B cell (primary cell): ENCODE data around the gene SLA2. TPM values are rescaled to one million over a fixed set of nuclear protein-coding genes. Genes with fewer than 3 reads are reported as not detected.

Source experiments
- ATAC-seq: fragments of 200-7000 bp; cut with Tn5 transposase; one replicate; pipeline ENCODE4 v1.10.0; 2021; ENCODE audit warnings: low read depth, mild to moderate bottlenecking, moderate number of reproducible peaks, moderate library complexity
- CTCF ChIA-PET: fragments of 350-600 bp; sonication (Branson Sonifier 250); formaldehyde crosslinking; loops from one replicate; lab custom pipeline; 2021; ENCODE audit warnings: antibody characterized with exemption, inconsistent platforms; lab: Charles Lee
- POLR2A ChIA-PET: fragments of 350-600 bp; sonication (Branson Sonifier 250); formaldehyde crosslinking; loops from one replicate; lab custom pipeline; 2021; ENCODE audit warnings: antibody characterized with exemption; lab: Charles Lee
- DNase-seq: peaks from one replicate; pipeline ENCODE4 v3.0.0; 2013
- H2AFZ ChIP-seq: 2 replicates; pipeline ENCODE4 v1.6.1; 2012; ENCODE audit warnings: mild to moderate bottlenecking, low read depth, low read length; ENCODE audit not compliant: insufficient read depth, poor library complexity, severe bottlenecking
- H3K27ac ChIP-seq, 2 donors: 1 replicate in 1 of 2; 2 replicates in 1 of 2; pipeline ENCODE4 v1.5.1; 2012 to 2013; ENCODE audit warnings: low read length in 2 of 2, mild to moderate bottlenecking in 2 of 2, moderate library complexity in 1 of 2
- H3K27me3 ChIP-seq, 4 experiments: fragments of 200-600 bp in 1 of 4; sonication (generic) in 1 of 4; replicated peaks in 1 of 4; 1 replicate in 2 of 4; 2 replicates in 2 of 4; pipeline versions ENCODE4 v1.6.1 to v1.7.0; 2013 to 2016; ENCODE audit warnings: low read length in 3 of 4, mild to moderate bottlenecking in 2 of 4, mixed read lengths in 1 of 4, moderate library complexity in 1 of 4; ENCODE audit not compliant: insufficient read depth in 4 of 4, control insufficient read depth in 3 of 4; ENCODE audit errors: control extremely low read depth in 1 of 4
- H3K36me3 ChIP-seq, 2 experiments: replicated peaks in 1 of 2; 1 replicate in 1 of 2; 2 replicates in 1 of 2; pipeline versions ENCODE4 v1.6.1 to v1.7.1; 2013; ENCODE audit warnings: low read length in 1 of 2; ENCODE audit not compliant: insufficient read depth in 2 of 2, control insufficient read depth in 1 of 2; ENCODE audit errors: control extremely low read depth in 1 of 2, extremely low read depth in 1 of 2
- H3K4me1 ChIP-seq, 2 donors: fragments of 200-600 bp in 1 of 2; sonication (generic) in 1 of 2; 1 replicate in 1 of 2; 2 replicates in 1 of 2; pipeline versions ENCODE4 v1.5.1 to v1.6.1; 2013 to 2017; ENCODE audit warnings: low read length in 2 of 2; ENCODE audit not compliant: control insufficient read depth in 2 of 2, insufficient read depth in 2 of 2
- H3K4me2 ChIP-seq: replicated peaks from 2 replicates; pipeline ENCODE3; 2012; ENCODE audit warnings: mild to moderate bottlenecking, low read depth, low read length; ENCODE audit not compliant: poor library complexity, severe bottlenecking
- H3K4me3 ChIP-seq, 5 experiments: fragments of 200-600 bp in 1 of 5; sonication (generic) in 1 of 5; 1 replicate in 3 of 5; 2 replicates in 2 of 5; pipeline versions ENCODE4 v1.5.1 to v1.7.0; 2011 to 2016; ENCODE audit warnings: low read length in 4 of 5, mild to moderate bottlenecking in 4 of 5, low read depth in 2 of 5, control low read depth in 1 of 5, moderate library complexity in 1 of 5; ENCODE audit not compliant: insufficient read depth in 1 of 5; ENCODE audit errors: control extremely low read depth in 1 of 5, extremely low read depth in 1 of 5
- H3K79me2 ChIP-seq: fragments of 200-600 bp; sonication (generic); one replicate; pipeline ENCODE4 v1.6.0; 2016; ENCODE audit warnings: low read length; ENCODE audit not compliant: control insufficient read depth, insufficient read depth
- H3K9ac ChIP-seq: fragments of 200-600 bp; sonication (generic); 2 replicates; pipeline ENCODE4 v1.6.1; 2017; ENCODE audit warnings: mild to moderate bottlenecking, low read length, moderate library complexity
- H3K9me3 ChIP-seq, 3 donors: one replicate each; pipeline versions ENCODE4 v1.6.1 to v1.7.1; 2013; ENCODE audit warnings: low read length in 2 of 3; ENCODE audit not compliant: control insufficient read depth in 2 of 3, insufficient read depth in 1 of 3; ENCODE audit errors: control extremely low read depth in 1 of 3
- H4K20me1 ChIP-seq: 2 replicates; pipeline ENCODE4 v1.6.0; 2012; ENCODE audit warnings: mild to moderate bottlenecking, low read length; ENCODE audit not compliant: insufficient read depth, control insufficient read depth, poor library complexity, severe bottlenecking
- H3K27ac Mint-ChIP-seq: one replicate; pipeline ENCODE4 v1.8.0; 2021; ENCODE audit warnings: mixed read lengths
- H3K27me3 Mint-ChIP-seq: one replicate; pipeline ENCODE4 v1.8.0; 2021; ENCODE audit warnings: mixed read lengths
- H3K4me1 Mint-ChIP-seq: one replicate; pipeline ENCODE4 v1.8.0; 2021; ENCODE audit warnings: mixed read lengths
- H3K4me3 Mint-ChIP-seq: one replicate; pipeline ENCODE4 v1.8.0; 2021; ENCODE audit warnings: mixed read lengths
- H3K9me3 Mint-ChIP-seq: one replicate; pipeline ENCODE4 v1.8.0; 2022; ENCODE audit warnings: mixed read lengths; ENCODE audit not compliant: insufficient read depth
- EZH2 ChIP-seq: IDR thresholded peaks from 2 replicates; pipeline ENCODE4 v1.6.1; 2012; ENCODE audit warnings: borderline replicate concordance, low read depth, mild to moderate bottlenecking, moderate library complexity, low read length; ENCODE audit not compliant: insufficient read depth, poor library complexity, severe bottlenecking
- WGBS: methylation state at CpG from one replicate; pipeline ENCODE4 v1.1.5; 2013; ENCODE audit warnings: missing lambda C conversion rate; ENCODE audit not compliant: insufficient coverage; 5-methylcytosine and 5-hydroxymethylcytosine counted together
- intact Hi-C: fragments of 100-400 bp; cut with micrococcal nuclease; formaldehyde crosslinking; loops from one replicate; pipeline ENCODE4 v1.10.0; 2022
- polyA plus RNA-seq: library from polyadenylated mRNA; depleted of rRNA; stranded (reverse); fragments of >200 nt; gene quantifications from 2 replicates; pipeline ENCODE4 v1.2.3, GENCODE V29; 2012
- total RNA-seq, 2 donors: library from RNA; stranded (reverse); fragments of 120-200 nt in 1 of 2; gene quantifications; 1 replicate in 1 of 2; 2 replicates in 1 of 2; pipeline versions ENCODE4 v1.2.3 to v1.2.4, GENCODE V29; 2013 to 2022
- TF ChIP-seq, protein P1 (sequence below): fragments of 200-600 bp; IDR thresholded peaks from one replicate; pipeline ENCODE4 v1.8.0; 2022; ENCODE audit warnings: antibody characterized with exemption, mild to moderate bottlenecking

SLA2 gene
- total and polyA plus RNA-seq, 2 donors (not counting 1 experiment from before 2014, with no cell fraction given) = 0.73 to 0.76 TPM

- Histone ChIP-seq H3K4me2 (peak overlapping the region; percentile 98), H4K20me1 (peaks cover 32% of the 10 kb centered on the region), H3K27me3 (no peaks in the 10 kb centered on the region), H3K27ac (peak overlapping the region; percentile 96 to 100), H3K79me2 (peaks cover 41% of the 10 kb centered on the region), H2AFZ (peak overlapping the region; percentile 93), H3K4me1 (peaks cover 23 to 34% of the 10 kb centered on the region in 2 donors), H3K4me3 (peak overlapping the region in 4 of 5 experiments; percentile 61 to 95 (median 64)), H3K9ac (peak overlapping the region; percentile 90), H3K9me3 (no peaks in the 10 kb centered on the region), H3K36me3 (no peaks in the 10 kb centered on the region)
- peak overlapping the region; percentile 92 for H3K4me3 Mint-ChIP-seq
- DNase-seq (no peak), ATAC-seq (peak; percentile 19)
- 12% methylated on average over 20 of the region's 20 CpGs for WGBS
- no peaks in the 10 kb centered on the region for H3K9me3 Mint-ChIP-seq
- TF ChIP-seq EZH2 = no peak
- TF ChIP-seq, protein P1, sequence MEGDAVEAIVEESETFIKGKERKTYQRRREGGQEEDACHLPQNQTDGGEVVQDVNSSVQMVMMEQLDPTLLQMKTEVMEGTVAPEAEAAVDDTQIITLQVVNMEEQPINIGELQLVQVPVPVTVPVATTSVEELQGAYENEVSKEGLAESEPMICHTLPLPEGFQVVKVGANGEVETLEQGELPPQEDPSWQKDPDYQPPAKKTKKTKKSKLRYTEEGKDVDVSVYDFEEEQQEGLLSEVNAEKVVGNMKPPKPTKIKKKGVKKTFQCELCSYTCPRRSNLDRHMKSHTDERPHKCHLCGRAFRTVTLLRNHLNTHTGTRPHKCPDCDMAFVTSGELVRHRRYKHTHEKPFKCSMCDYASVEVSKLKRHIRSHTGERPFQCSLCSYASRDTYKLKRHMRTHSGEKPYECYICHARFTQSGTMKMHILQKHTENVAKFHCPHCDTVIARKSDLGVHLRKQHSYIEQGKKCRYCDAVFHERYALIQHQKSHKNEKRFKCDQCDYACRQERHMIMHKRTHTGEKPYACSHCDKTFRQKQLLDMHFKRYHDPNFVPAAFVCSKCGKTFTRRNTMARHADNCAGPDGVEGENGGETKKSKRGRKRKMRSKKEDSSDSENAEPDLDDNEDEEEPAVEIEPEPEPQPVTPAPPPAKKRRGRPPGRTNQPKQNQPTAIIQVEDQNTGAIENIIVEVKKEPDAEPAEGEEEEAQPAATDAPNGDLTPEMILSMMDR = no peak
- ChIA-PET POLR2A (interaction anchor here (0.6 to 6.7 kb wide), 9 partner anchors 14 to 185 kb away, joined by 3 to 81 read pairs (median 3); partner anchors contain the start of gene RAB5IF), CTCF (interaction anchor here (1.3 to 6.1 kb wide), 6 partner anchors 14 to 182 kb away, joined by 3 to 63 read pairs (median 14); partner anchors contain the start of gene RAB5IF)
- intact Hi-C loops = loop anchor here (1.0 kb wide), 4 partner anchors 16 to 111 kb away; partner anchors contain the start of gene RAB5IF
- H3K4me1 Mint-ChIP-seq = peaks cover 34% of the 10 kb centered on the region
- H3K27ac Mint-ChIP-seq = peak overlapping the region; percentile 98
- H3K27me3 Mint-ChIP-seq = no peaks in the 10 kb centered on the region
Measured at GRCh38 chr20:36572701-36573102, 73.3 kb downstream of the SLA2 start.
